ELF-1 (cell line): ENCODE measurements around the gene CUX1.
"Not testable (repeated sequence)": the region's sequence is repeated elsewhere in the genome, so short reads cannot be mapped to it uniquely, and the experiment has no call there.

ENCODE experiments used
- DNase-seq: peaks from one replicate; pipeline ENCODE4 v3.0.0-alpha.2; 2016; ENCODE audit warnings: low read depth, low spot score

The CUX1 gene

GRCh38 chr7:101869901-101870290 is 52.5 kb downstream of the CUX1 start:
- no peak for DNase-seq

- DNase-seq = peak; percentile 79
Observed at GRCh38 chr7:101870361-101871062, 53.1 kb downstream of the CUX1 start.

GRCh38 chr7:101871351-101871750 is 53.9 kb downstream of the CUX1 start:
- DNase-seq = no peak

GRCh38 chr7:101874028-101874427 is 56.6 kb downstream of the CUX1 start:
- DNase-seq = no peak

GRCh38 chr7:101875283-101875846 is 57.9 kb downstream of the CUX1 start:
- DNase-seq = no peak

GRCh38 chr7:101877882-101878591 is 60.6 kb downstream of the CUX1 start:
- DNase-seq = peak; percentile 82

GRCh38 chr7:101878938-101879337 is 61.5 kb downstream of the CUX1 start:
- no peak for DNase-seq

GRCh38 chr7:101879565-101879964 is 62.1 kb downstream of the CUX1 start:
- DNase-seq = no peak

- DNase-seq = no peak
Observed at GRCh38 chr7:101880282-101881054, 63.0 kb downstream of the CUX1 start.

GRCh38 chr7:101882005-101882421 is 64.6 kb downstream of the CUX1 start:
- peak; percentile 49 for DNase-seq

GRCh38 chr7:101882595-101883564 is 65.5 kb downstream of the CUX1 start:
- peak; percentile 84 for DNase-seq

- DNase-seq = peak; percentile 53
Observed at GRCh38 chr7:101884671-101885596, 67.5 kb downstream of the CUX1 start.

- no peak for DNase-seq
Observed at GRCh38 chr7:101885597-101885955, 68.2 kb downstream of the CUX1 start.

- DNase-seq = not testable (repeated sequence)
Observed at GRCh38 chr7:101887352-101887751, 69.9 kb downstream of the CUX1 start.

- not testable (repeated sequence) for DNase-seq
Observed at GRCh38 chr7:101888564-101888963, 71.1 kb downstream of the CUX1 start.

- no peak for DNase-seq
Observed at GRCh38 chr7:101890749-101891523, 73.5 kb downstream of the CUX1 start.

GRCh38 chr7:101891936-101892640 is 74.7 kb downstream of the CUX1 start:
- no peak for DNase-seq

GRCh38 chr7:101893341-101894082 is 76.1 kb downstream of the CUX1 start:
- DNase-seq = no peak
